A549 (cell line): ENCODE results near the gene CACNG8. TPM values are rescaled to one million over a fixed set of nuclear protein-coding genes. Genes with fewer than 3 reads are reported as not detected.

Experiments
- ATAC-seq, 2 experiments: fragments of 200-7000 bp in 1 of 2; fragments of >200 bp in 1 of 2; cut with Nextera tagmentation in 1 of 2; cut with Tn5 transposase in 1 of 2; 3 replicates each; pipeline versions ENCODE4 v1.8.0 to v1.9.1; 2018 to 2020; ENCODE audit warnings: mild to moderate bottlenecking in 1 of 2, moderate library complexity in 1 of 2
- CTCF ChIA-PET: fragments of 300-600 bp; sonication (Branson Sonifier 250); formaldehyde crosslinking; extraction: SDS; loops from one replicate; lab custom pipeline; 2021; ENCODE audit warnings: antibody characterized with exemption, inconsistent platforms; lab: Yijun Ruan, JAX
- POLR2A ChIA-PET: fragments of 350-600 bp; formaldehyde crosslinking; extraction: SDS; loops from one replicate; lab custom pipeline; 2021; ENCODE audit warnings: antibody characterized with exemption, inconsistent platforms; lab: Yijun Ruan, JAX
- DNase-seq, 2 experiments: peaks; one replicate each; pipeline versions ENCODE4 v3.0.0 to v3.0.0-alpha.2; 2011 to 2016; ENCODE audit warnings: low read depth in 1 of 2, low spot score in 1 of 2
- FAIRE-seq: peaks from 2 replicates; lab custom pipeline; 2011; peaks lifted over from hg19 to GRCh38; lab: Jason Lieb, UNC
- H3K27ac ChIP-seq, 2 experiments: fragments of >200 bp; sonication (Bioruptor Twin); formaldehyde crosslinking; 3 replicates each; pipeline ENCODE4 v1.5.1; 2016 to 2017
- H3K4me1 ChIP-seq: fragments of >200 bp; sonication (Bioruptor Twin); formaldehyde crosslinking; 3 replicates; pipeline ENCODE4 v1.6.1; 2016
- H3K4me2 ChIP-seq: fragments of >200 bp; sonication (Bioruptor Twin); formaldehyde crosslinking; 3 replicates; pipeline ENCODE4 v1.6.1; 2016
- H3K4me3 ChIP-seq: fragments of >200 bp; sonication (Bioruptor Twin); formaldehyde crosslinking; 3 replicates; pipeline ENCODE4 v1.5.1; 2016
- H3K9me3 ChIP-seq: fragments of >200 bp; sonication (Bioruptor Twin); formaldehyde crosslinking; 3 replicates; pipeline ENCODE4 v1.6.1; 2016
- ATOH8 ChIP-seq: fragments of 250-450 bp; sonication (Bioruptor Pico); IDR thresholded peaks from 2 replicates; pipeline ENCODE4 v1.5.0; 2020; ENCODE audit warnings: low read depth, mild to moderate bottlenecking, moderate library complexity
- CBX2 ChIP-seq: fragments of 200-600 bp; sonication (generic); IDR thresholded peaks from 2 replicates; pipeline ENCODE4 v1.6.1; 2016; ENCODE audit warnings: low read depth, mild to moderate bottlenecking, borderline replicate concordance
- CHD2 ChIP-seq: fragments of 150-350 bp; IDR thresholded peaks from 2 replicates; pipeline ENCODE4 v1.6.1; 2014; ENCODE audit warnings: low read length; ENCODE audit not compliant: partially characterized antibody
- E2F6 ChIP-seq: IDR thresholded peaks from 2 replicates; pipeline ENCODE4 v1.6.1; 2012; ENCODE audit warnings: low read depth, borderline replicate concordance
- EHF ChIP-seq: fragments of 250-450 bp; sonication (Bioruptor Pico); IDR thresholded peaks from 2 replicates; pipeline ENCODE4 v1.5.0; 2020; ENCODE audit warnings: mild to moderate bottlenecking
- FOSL2 ChIP-seq, 2 experiments: fragments of 450-650 bp in 1 of 2; fragments of >200 bp in 1 of 2; sonication (Bioruptor Twin) in 1 of 2; formaldehyde crosslinking; IDR thresholded peaks; 2 replicates each; pipeline versions ENCODE4 v1.5.0 to v1.6.1; 2016 to 2020; ENCODE audit warnings: mild to moderate bottlenecking in 1 of 2, moderate library complexity in 1 of 2
- HEYL ChIP-seq: fragments of 250-450 bp; sonication (Bioruptor Pico); IDR thresholded peaks from 2 replicates; pipeline ENCODE4 v1.8.0; 2021; ENCODE audit warnings: mild to moderate bottlenecking, moderate library complexity
- HMGXB4 ChIP-seq: fragments of 250-450 bp; sonication (Bioruptor Pico); IDR thresholded peaks from 2 replicates; pipeline ENCODE4 v1.5.0; 2021; ENCODE audit warnings: mild to moderate bottlenecking, moderate library complexity, borderline replicate concordance
- HOXA7 ChIP-seq: fragments of 250-450 bp; sonication (Bioruptor Pico); IDR thresholded peaks from 2 replicates; pipeline ENCODE4 v1.5.0; 2020; ENCODE audit warnings: mild to moderate bottlenecking, moderate library complexity
- HOXB13 ChIP-seq: fragments of 250-450 bp; sonication (Bioruptor Pico); IDR thresholded peaks from 2 replicates; pipeline ENCODE4 v1.5.0; 2020; ENCODE audit warnings: low read depth, mild to moderate bottlenecking, moderate library complexity
- HOXB5 ChIP-seq: fragments of 250-450 bp; sonication (Bioruptor Pico); IDR thresholded peaks from 2 replicates; pipeline ENCODE4 v1.5.0; 2020; ENCODE audit warnings: mild to moderate bottlenecking, moderate library complexity
- JUN ChIP-seq, 2 experiments: fragments of >200 bp; sonication (Bioruptor Twin); formaldehyde crosslinking; IDR thresholded peaks; 2 replicates in 1 of 2; 3 replicates in 1 of 2; pipeline ENCODE4 v1.6.1; 2016 to 2017
- KDM5A ChIP-seq: fragments of 200-600 bp; sonication (generic); IDR thresholded peaks from 2 replicates; pipeline ENCODE4 v1.6.1; 2016; ENCODE audit warnings: antibody characterized with exemption, mild to moderate bottlenecking
- MAX ChIP-seq: IDR thresholded peaks from 2 replicates; pipeline ENCODE4 v1.6.1; 2012
- MAZ ChIP-seq: fragments of 150-350 bp; IDR thresholded peaks from 2 replicates; pipeline ENCODE4 v1.6.1; 2014; ENCODE audit warnings: antibody characterized with exemption, low read depth, low read length, borderline replicate concordance
- PBX3 ChIP-seq: IDR thresholded peaks from 2 replicates; pipeline ENCODE4 v1.6.1; 2012
- POLR2A ChIP-seq: IDR thresholded peaks from 2 replicates; pipeline ENCODE4 v1.6.1; 2012; ENCODE audit warnings: mild to moderate bottlenecking, low read length
- POLR2AphosphoS2 ChIP-seq: conservative IDR thresholded peaks from 2 replicates; pipeline ENCODE4 v1.6.1; 2012; ENCODE audit warnings: low read length, improper control_type of control experiment, inconsistent platforms
- REST ChIP-seq: fragments of 200-600 bp; sonication (generic); IDR thresholded peaks from 2 replicates; pipeline ENCODE4 v1.6.1; 2016; ENCODE audit warnings: antibody characterized with exemption, mild to moderate bottlenecking, moderate library complexity
- RNF2 ChIP-seq: fragments of 200-600 bp; sonication (generic); IDR thresholded peaks from 2 replicates; pipeline ENCODE4 v1.6.1; 2016; ENCODE audit warnings: low read depth, mild to moderate bottlenecking, antibody characterized with exemption, moderate library complexity, borderline replicate concordance
- SMC3 ChIP-seq: fragments of >200 bp; sonication (Bioruptor Twin); formaldehyde crosslinking; IDR thresholded peaks from 3 replicates; pipeline ENCODE4 v1.6.1; 2018; ENCODE audit warnings: inconsistent platforms
- SREBF2 ChIP-seq: fragments of 450-650 bp; IDR thresholded peaks from 2 replicates; pipeline ENCODE4 v1.6.1; 2014; ENCODE audit warnings: mild to moderate bottlenecking, moderate library complexity
- TFCP2L1 ChIP-seq: fragments of 250-450 bp; sonication (Bioruptor Pico); IDR thresholded peaks from 2 replicates; pipeline ENCODE4 v1.5.0; 2021; ENCODE audit warnings: mild to moderate bottlenecking
- ZC3H11A ChIP-seq: fragments of 450-650 bp; IDR thresholded peaks from 2 replicates; pipeline ENCODE4 v1.6.1; 2014; ENCODE audit warnings: antibody characterized with exemption, mild to moderate bottlenecking
- whole genome bisulfite sequencing: methylation state at CpG from one replicate; pipeline ENCODE4 v1.1.6; 2017; ENCODE audit errors: missing lambda C conversion rate; 5-methylcytosine and 5-hydroxymethylcytosine counted together
- polyA plus RNA-seq, 4 experiments: library from polyadenylated mRNA; depleted of rRNA in 3 of 4; stranded (reverse); fragments of >200 nt; fragmentation: RNase III in 1 of 4; extraction: RNeasy Plus Mini Kit Qiagen cat#74134 plus additional on column Dnase treatment in 1 of 4; gene quantifications; 2 replicates in 3 of 4; 3 replicates in 1 of 4; pipeline ENCODE4 v1.2.3, GENCODE V29; 2011 to 2017

The CACNG8 gene
- polyA plus RNA-seq, 2 of the 4 experiments (the other 2 are of a cell fraction) = 1.1 to 5.8 TPM

- ChIA-PET POLR2A (interaction anchor here (0.6 to 2.8 kb wide), 15 partner anchors 10 to 178 kb away, joined by 3 to 54 read pairs (median 6); partner anchors contain the start of genes CACNG6, LENG1, MYADM and PRPF31), CTCF (interaction anchor here (1.0 to 3.1 kb wide), 14 partner anchors 27 to 173 kb away, joined by 3 to 59 read pairs (median 8); partner anchors contain the start of gene PRKCG)
- H3K27ac ChIP-seq = peak overlapping the region; percentile 84 to 97
- FAIRE-seq (no peak), DNase-seq (peak in 1 of 2 experiments; percentile 96), ATAC-seq (peak; percentile 22 to 65; a peak in 5 of 6 replicates)
- WGBS = 19% methylated on average over 13 of the region's 13 CpGs
- H3K4me1 ChIP-seq = peaks cover 19% of the 10 kb centered on the region
- peak; percentile 86; the same call in 1 of the 2 replicates for TF ChIP-seq TFCP2L1 (CRISPR knock-in tag)
- peak; percentile 59; the same call in 1 of the 2 replicates for TF ChIP-seq HOXB5 (CRISPR knock-in tag)
- TF ChIP-seq JUN (IDR thresholded peaks at IDR 0.05) = 0 out of 5 replicates have a peak, but pooled peaks of 1 of the 2 experiments have one; percentile 5
- TF ChIP-seq HOXA7 = peak; percentile 52; the same call in 1 of the 2 replicates
- TF ChIP-seq HEYL = no peak
- no peak for TF ChIP-seq RNF2
- TF ChIP-seq ATOH8 (CRISPR knock-in tag) = peak; percentile 34; the same call in 1 of the 2 replicates
- TF ChIP-seq REST = no peak
- no peak for TF ChIP-seq KDM5A
- TF ChIP-seq HMGXB4 (CRISPR knock-in tag) = peak; percentile 74; the same call in 1 of the 2 replicates
- TF ChIP-seq PBX3 = peak; percentile 38; the same call in 1 of the 2 replicates
- H3K9me3 ChIP-seq = no peaks in the 10 kb centered on the region
- peak overlapping the region; percentile 84 for H3K4me2 ChIP-seq
- peak overlapping the region; percentile 69 for H3K4me3 ChIP-seq
These were observed 18.7 kb downstream of the CACNG8 start for GRCh38 chr19:53981376-53981951.

GRCh38 chr19:53982001-53982451, 19.3 kb downstream of the CACNG8 start:
- Histone ChIP-seq H3K4me2 (peak overlapping the region; percentile 84), H3K4me1 (peaks cover 19% of the 10 kb centered on the region), H3K9me3 (no peaks in the 10 kb centered on the region), H3K27ac (peak overlapping the region; percentile 84 to 97), H3K4me3 (peak overlapping the region; percentile 69)
- no peak for FAIRE-seq
- no peak for ATAC-seq
- ChIA-PET CTCF (interaction anchor here (0.6 to 3.1 kb wide), 9 partner anchors 26 to 141 kb away, joined by 3 to 59 read pairs (median 9); partner anchors contain the start of gene PRKCG), POLR2A (interaction anchor here (0.6 to 2.8 kb wide), 3 partner anchors 27 to 115 kb away, joined by 3 to 54 read pairs (median 31); partner anchors contain the start of gene MYADM)
- TF ChIP-seq FOSL2 (IDR thresholded peaks at IDR 0.05) (no peak), FOSL2 (CRISPR knock-in tag; IDR thresholded peaks at IDR 0.05) (0 out of 2 replicates have a peak, but pooled peaks have one; percentile 21), TFCP2L1 (CRISPR knock-in tag) (peak; percentile 49; the same call in 1 of the 2 replicates), MAX (peak; percentile 57; the same call in 1 of the 2 replicates), SREBF2 (no peak), RNF2 (no peak), CHD2 (no peak), HOXB13 (CRISPR knock-in tag) (no peak), SMC3 (no peak), EHF (CRISPR knock-in tag) (0 out of 2 replicates have a peak, but pooled peaks have one; percentile 25), CBX2 (no peak), E2F6 (peak; percentile 70; the same call in 1 of the 2 replicates), ZC3H11A (no peak), HEYL (no peak), POLR2A (peak; percentile 22; the same call in 1 of the 2 replicates), MAZ (no peak), POLR2AphosphoS2 (no peak)
- no peak for DNase-seq
- 55% methylated on average over 45 of the region's 62 CpGs for WGBS
